Activated gamma-delta T cell (primary cell): ENCODE measurements around the gene TRAPPC3.
"Not testable (repeated sequence)": the region's sequence is repeated elsewhere in the genome, so short reads cannot be mapped to it uniquely, and the experiment has no call there.

Experiments used
- DNase-seq: peaks from one replicate; lab custom pipeline; 2025; lab: John Stamatoyannopoulos, UW

TRAPPC3 gene

DNA sequence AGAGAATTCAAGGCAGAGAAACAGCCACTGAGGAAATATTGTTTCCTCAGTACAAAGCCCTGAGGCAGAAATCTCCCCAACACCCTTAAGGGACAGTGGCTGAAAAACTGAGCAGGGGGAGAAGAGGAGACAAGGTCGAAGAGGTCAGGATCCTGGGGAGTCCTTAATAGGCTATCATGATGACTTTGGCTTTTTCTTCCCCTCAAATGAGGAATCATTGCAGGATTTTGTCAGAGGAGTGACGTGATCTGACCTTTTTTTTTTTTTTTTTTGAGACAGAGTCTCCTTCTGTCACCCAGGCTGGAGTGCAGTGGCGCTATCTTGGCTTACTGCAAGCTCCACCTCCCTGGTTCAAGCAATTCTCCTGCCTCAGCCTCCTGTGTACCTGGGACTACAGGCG lies 16.9 kb upstream of the TRAPPC3 start:
- DNase-seq, result no peak

DNA sequence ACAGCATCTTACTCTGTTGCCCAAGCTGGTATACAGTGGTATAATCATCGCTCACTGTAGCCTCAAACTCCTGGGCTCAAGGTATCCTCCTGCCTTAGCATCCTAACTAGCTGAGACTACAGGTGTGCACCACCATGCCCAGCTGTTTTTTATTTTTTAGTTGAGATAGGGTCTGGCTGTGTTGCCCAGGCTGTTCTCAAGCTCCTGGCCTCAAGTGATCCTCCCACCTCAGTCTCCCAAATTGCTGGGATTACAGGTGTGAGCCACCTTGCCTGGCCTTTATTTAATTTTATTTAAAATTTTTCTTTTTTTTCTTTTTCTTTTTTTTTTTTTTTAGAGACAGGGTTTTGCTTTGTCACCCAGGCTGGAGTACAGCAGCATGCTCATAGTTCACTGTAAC lies 15.9 kb upstream of the TRAPPC3 start:
- DNase-seq, result no peak

GRCh38 chr1:36164361-36164760 lies 15.1 kb upstream of the TRAPPC3 start:
- no peak for DNase-seq

GRCh38 chr1:36163426-36163825 lies 14.1 kb upstream of the TRAPPC3 start:
- no peak for DNase-seq

GRCh38 chr1:36162680-36163239 lies 13.5 kb upstream of the TRAPPC3 start:
- no peak for DNase-seq

DNA sequence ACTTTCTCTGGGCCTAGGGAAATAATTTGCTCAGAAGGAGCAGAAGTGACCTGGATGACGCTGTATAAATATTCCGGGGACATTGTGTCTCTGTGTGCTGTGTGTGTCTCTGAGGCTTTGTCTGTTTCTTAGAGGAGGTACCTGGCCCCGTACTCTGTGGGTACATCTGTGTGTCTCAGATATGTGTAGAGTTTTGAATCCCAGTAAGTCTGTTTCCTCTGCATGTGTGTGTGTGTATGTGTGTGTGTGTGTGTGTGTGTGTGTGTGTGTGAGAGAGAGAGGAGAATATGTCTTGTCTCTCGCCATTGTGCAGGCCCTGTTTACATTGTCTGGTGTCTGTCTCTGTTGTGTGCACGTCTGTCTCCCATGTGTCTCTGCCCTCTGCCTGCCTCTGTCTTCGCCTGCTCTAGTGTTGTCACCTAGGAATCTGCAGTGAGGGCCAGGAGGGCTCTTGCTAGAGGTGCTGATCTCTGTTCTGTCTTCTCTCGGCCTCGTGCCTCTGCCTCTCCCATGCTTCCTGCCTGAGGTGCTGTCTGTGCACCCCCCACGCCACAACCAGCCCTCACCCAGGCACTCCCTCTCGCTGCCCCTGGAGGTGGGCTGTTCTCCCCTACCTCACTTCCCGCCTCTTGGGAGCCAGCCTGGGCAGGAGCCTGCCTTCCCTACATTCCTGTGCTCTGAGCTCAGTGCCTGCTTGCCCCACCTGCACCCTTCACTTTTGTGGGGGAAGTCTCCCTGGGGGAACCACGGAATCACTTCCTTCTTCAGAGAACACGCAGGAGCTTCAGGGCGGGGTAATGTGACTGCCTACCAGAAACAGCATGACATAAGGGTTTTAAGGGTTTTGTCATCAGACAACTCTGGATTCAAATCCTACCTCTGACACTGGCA lies 12.6 kb upstream of the TRAPPC3 start:
- no peak for DNase-seq

GRCh38 chr1:36160949-36161485 lies 11.7 kb upstream of the TRAPPC3 start:
- peak; percentile 26 for DNase-seq

DNA sequence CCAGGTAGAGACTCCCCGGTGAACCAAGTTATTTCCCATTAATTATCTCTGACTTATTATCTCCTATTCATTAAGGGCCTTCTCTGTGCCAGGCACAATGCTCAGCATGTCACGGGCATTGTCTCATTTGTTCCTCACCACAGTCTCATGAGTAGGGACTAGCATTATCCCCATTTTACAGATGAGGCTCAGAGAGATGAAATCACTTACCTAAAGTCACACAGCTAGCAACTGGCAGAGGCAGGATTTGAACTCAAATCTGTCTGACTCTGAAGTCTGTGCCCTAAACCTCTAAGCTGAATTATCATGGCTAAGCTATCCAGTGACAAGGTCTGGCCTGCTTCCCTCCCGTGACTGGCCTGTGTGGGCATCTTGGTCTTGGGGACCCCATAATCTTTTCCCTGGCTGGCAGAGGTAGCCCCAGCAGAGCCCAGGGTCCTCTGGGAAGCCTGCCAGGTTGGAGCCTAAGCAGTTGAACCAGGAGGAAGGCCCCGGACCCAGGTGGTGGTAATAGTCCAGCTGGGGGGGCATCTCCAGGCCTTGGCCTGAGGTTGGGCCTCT lies 11.2 kb upstream of the TRAPPC3 start:
- no peak for DNase-seq

- DNase-seq, result no peak
Measured at GRCh38 chr1:36159614-36160387, 10.5 kb upstream of the TRAPPC3 start.

DNA sequence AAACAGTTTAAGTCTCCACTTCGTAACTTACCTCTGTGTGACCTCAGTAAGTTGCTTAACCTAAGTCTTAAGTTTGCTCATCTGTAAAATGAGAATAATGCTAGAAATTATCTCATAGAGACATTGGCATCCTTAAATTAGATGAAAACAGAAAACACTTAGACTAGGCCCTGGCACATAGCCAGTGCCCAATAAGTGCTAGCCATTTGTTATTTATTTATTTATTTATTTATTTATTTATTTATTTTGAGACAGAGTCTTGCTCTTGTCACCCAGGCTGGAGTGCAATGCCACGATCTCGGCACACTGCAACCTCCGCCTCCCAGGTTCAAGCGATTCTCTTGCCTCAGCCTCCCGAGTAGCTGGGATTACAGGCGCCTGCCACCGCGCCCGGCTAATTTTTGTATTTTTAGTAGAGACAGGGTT lies 9.6 kb upstream of the TRAPPC3 start:
- DNase-seq, result not testable (repeated sequence)

- no peak for DNase-seq
Measured at GRCh38 chr1:36157973-36158826, 8.9 kb upstream of the TRAPPC3 start.

DNA sequence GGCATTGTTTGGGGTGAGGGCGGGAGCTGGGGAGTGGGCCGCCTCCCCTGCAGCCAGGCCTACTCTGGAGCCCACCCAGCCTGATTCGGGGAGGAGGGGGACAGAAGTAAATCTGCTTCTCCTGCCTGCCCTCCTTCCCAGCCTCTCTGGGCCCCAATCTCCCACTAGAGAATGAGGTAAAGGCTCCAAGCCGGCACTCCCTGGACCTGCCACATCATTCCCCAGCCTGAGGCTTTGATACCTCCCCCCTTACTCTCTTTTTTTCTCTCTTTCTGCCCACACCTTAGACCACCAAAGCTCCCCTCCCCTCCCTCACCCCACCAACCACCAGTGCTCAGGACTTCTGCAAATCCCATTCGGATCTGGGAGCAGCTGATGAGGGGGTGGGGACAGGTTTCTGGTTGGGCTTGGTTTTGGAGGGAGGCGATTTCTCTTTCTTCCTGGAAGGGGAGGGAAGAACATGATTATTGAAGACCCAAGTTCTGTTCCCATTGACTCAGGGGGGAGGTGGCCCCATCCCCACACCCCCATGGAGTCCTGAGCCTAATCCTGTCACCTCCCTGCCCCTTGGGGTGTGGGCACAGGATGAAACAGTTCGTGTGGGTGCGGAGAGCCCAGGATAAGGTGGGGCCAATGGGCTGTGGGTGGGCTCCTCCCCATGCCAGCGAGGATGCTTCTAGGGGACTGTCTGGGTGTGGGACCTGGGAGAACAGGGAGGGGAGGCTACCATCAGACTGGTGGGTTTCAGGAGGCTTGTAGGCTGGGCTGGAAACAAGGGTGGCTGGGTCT lies 8.0 kb upstream of the TRAPPC3 start:
- no peak for DNase-seq

DNA sequence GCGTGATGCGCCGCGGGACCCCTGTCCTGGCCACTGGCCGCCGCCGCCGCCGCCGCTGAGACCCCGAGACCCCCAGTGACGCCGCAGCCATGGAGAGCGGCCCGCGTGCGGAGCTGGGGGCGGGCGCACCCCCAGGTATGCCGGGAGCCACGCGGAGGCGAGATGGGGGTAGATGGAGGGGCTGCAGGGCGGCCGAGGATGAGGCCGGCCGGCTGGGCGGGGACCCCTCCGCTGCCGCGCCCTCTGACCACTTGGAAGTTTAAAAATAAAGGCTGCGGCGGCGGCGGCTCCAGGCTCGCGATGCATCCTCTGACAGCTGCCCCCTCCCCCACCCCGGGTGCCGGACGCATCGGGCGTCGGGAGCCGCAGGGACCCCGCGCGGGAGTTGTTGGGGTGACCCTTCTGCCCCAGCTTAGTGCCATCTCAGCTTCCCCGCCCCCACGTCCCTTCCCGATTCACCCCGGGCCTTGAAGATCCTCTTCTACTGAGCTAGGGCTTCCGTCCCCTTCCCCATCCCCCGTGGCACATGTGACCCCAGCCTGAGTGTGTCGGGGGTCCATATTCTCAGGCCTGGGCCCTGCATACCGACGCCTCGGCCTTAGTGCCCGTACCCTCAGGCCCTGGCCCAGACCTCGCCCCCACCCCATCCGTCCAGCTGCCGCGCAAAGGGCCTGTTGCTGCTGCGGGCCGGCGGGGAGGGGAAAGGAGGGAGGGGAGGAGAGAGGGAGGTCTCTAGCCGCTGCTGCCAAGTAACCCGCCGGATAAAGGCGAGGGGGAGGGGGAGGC lies 7.2 kb upstream of the TRAPPC3 start:
- DNase-seq, result peak; percentile 32

GRCh38 chr1:36155408-36156328 lies 6.4 kb upstream of the TRAPPC3 start, which contains the start of gene MAP7D1:
MAP7D1 (plus strand) TSS chr1:36156160; CDS start chr1:36156418, 258 bp downstream.
- peak; percentile 78 for DNase-seq

DNA sequence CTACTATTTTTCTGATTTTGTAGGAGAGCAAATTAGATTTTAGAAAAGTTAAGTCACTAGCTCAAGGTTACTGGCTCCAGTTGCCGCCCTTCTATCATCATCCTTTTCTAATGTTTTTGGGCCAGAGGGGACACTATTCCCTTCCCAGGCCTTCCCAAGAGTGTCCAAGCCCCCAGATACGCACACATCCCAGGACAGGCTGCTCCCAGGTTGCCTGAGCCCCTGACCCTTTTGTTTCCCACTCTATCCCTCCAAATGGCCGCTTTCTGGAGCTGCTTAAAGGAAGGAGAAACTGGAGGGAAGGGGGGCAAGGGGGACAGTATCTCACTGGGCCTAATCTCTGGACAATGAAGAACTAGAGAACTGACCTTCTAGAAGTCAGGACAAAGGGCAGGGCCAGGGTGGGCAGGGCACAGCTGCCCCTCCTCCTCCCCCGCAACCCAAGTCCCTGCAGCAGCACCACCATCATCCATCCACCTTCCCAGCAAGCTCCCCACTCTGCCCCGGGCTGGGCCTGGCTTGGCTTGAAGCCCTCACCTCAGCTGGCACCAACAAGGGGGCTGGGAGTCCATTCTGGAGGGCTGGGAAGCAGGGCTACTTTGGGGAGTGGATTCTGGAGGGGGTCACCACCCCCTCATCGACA lies 5.6 kb upstream of the TRAPPC3 start:
- DNase-seq, result no peak

GRCh38 chr1:36154335-36154734 lies 5.0 kb upstream of the TRAPPC3 start:
- DNase-seq, result no peak

DNA sequence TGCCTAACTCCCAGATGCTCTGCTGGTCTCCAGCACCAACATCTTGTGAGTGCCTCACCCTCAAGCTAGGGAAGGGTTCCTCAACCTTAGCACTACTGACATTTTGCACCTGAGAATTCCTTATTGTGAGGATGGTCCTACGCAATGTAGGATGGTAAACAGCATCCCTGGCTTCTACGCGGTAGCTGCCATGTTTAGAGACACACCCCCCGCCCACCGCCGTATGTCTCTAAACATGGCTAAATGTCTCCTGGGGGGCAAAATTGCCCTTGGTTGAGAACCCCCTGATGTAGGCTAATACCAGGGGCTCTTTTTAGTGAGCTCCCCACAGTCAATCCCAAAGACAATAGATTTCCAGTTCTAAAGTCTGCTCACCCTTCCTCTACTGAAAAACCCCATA lies 4.2 kb upstream of the TRAPPC3 start:
- no peak for DNase-seq

DNA sequence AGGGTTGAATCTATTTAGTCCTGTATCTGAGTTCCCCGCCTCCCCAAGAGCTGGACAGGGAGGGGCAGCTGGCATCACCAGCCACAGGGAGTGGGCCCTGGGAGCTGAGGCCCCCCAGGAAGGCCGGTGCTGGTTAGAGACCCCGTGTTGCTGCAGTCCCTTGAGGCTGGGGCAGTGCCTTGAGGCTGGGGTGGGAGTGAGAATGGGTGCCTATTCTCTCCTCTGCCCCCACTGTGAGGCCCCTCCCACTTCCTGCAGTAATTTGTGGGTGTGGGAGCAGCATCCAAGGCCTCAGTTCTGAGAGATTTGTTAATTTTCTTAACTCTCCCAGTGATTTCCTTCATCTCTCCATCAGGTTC lies 2.5 kb upstream of the TRAPPC3 start:
- no peak for DNase-seq
